Loucy (cell line): ENCODE results near the gene FAM131C.

Source experiments
- H2AFZ ChIP-seq: fragments of 200-600 bp; sonication (generic); 2 replicates; pipeline ENCODE4 v1.6.0; 2016; ENCODE audit warnings: antibody characterized with exemption, mild to moderate bottlenecking, low read length, moderate library complexity
- H3F3A ChIP-seq: fragments of 200-600 bp; 2 replicates; pipeline ENCODE4 v1.6.0; 2016; ENCODE audit warnings: antibody characterized with exemption, low read depth, mild to moderate bottlenecking
- H3K27me3 ChIP-seq: fragments of 200-600 bp; sonication (generic); 2 replicates; pipeline ENCODE4 v1.6.1; 2014; ENCODE audit warnings: low read length, mild to moderate bottlenecking; ENCODE audit not compliant: insufficient read depth, poor library complexity, severe bottlenecking
- H3K36me3 ChIP-seq: fragments of 200-600 bp; sonication (generic); 2 replicates; pipeline ENCODE4 v1.6.1; 2016; ENCODE audit warnings: low read length; ENCODE audit not compliant: insufficient read depth
- H3K4me1 ChIP-seq: fragments of 200-600 bp; sonication (generic); 2 replicates; pipeline ENCODE4 v1.5.1; 2014; ENCODE audit warnings: low read length, mild to moderate bottlenecking; ENCODE audit not compliant: insufficient read depth, poor library complexity, severe bottlenecking
- H3K4me2 ChIP-seq: fragments of 200-600 bp; sonication (generic); 2 replicates; pipeline ENCODE4 v1.6.0; 2014; ENCODE audit warnings: antibody characterized with exemption, low read length, low read depth, mild to moderate bottlenecking; ENCODE audit not compliant: poor library complexity, severe bottlenecking
- H3K4me3 ChIP-seq: fragments of 200-600 bp; sonication (generic); 2 replicates; pipeline ENCODE4 v1.5.1; 2014; ENCODE audit warnings: low read length, mild to moderate bottlenecking, mixed read lengths; ENCODE audit not compliant: poor library complexity, severe bottlenecking
- H3K79me2 ChIP-seq: fragments of 200-600 bp; sonication (generic); 2 replicates; pipeline ENCODE4 v1.6.1; 2014; ENCODE audit warnings: low read length; ENCODE audit not compliant: insufficient read depth
- H3K9ac ChIP-seq: fragments of 200-600 bp; sonication (generic); 2 replicates; pipeline ENCODE4 v1.6.0; 2014; ENCODE audit warnings: mild to moderate bottlenecking, low read depth, low read length, moderate library complexity; ENCODE audit not compliant: poor library complexity, severe bottlenecking
- H3K9me2 ChIP-seq: fragments of 200-600 bp; sonication (generic); replicated peaks from 2 replicates; pipeline ENCODE4 v1.6.1; 2016; ENCODE audit warnings: low read depth, low read length, mixed read lengths
- H3K9me3 ChIP-seq: fragments of 200-600 bp; sonication (generic); 2 replicates; pipeline ENCODE4 v1.6.1; 2014; ENCODE audit warnings: mild to moderate bottlenecking, antibody characterized with exemption, low read length, low read depth; ENCODE audit not compliant: insufficient read depth
- H4K20me1 ChIP-seq: fragments of 200-600 bp; sonication (generic); 2 replicates; pipeline ENCODE4 v1.6.0; 2014; ENCODE audit warnings: antibody characterized with exemption, low read length, mild to moderate bottlenecking; ENCODE audit not compliant: insufficient read depth, poor library complexity, severe bottlenecking
- CTCF ChIP-seq: fragments of 200-600 bp; sonication (generic); conservative IDR thresholded peaks from 2 replicates; pipeline ENCODE4 v1.5.1; 2014; ENCODE audit warnings: mild to moderate bottlenecking, antibody characterized with exemption, low read length
- EZH2phosphoT487 ChIP-seq: fragments of 200-600 bp; IDR thresholded peaks from 2 replicates; pipeline ENCODE4 v1.6.1; 2018; ENCODE audit warnings: antibody characterized with exemption, mild to moderate bottlenecking, moderate library complexity, borderline replicate concordance

Gene FAM131C

DNA sequence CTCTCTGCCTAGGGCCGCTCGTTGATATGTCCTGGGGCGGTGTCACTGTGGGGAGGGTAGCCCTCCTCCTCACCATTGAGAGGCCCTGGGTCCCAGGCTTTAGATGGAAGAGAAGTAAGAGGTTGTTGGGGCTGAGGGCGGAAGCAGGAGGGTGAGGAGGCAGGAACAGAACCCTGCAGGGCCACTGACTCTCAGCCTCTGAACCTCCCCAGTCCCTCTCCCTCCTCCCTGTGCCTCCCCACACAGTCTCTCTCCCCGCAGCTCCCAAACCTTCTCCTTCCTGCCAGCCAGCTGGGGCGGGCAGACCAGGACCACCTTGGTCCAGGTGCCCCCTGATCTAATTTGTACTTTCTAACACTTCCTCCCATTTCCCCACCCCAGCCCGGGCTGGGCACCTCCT is 14.3 kb upstream of the FAM131C start:
- Histone ChIP-seq H3K4me3 (no peak overlapping the region), H3K4me2 (no peak overlapping the region), H3K36me3 (no peaks in the 10 kb centered on the region), H2AFZ (no peak overlapping the region), H4K20me1 (no peaks in the 10 kb centered on the region), H3F3A (no peaks in the 10 kb centered on the region), H3K4me1 (no peaks in the 10 kb centered on the region), H3K9me3 (no peaks in the 10 kb centered on the region), H3K79me2 (no peaks in the 10 kb centered on the region), H3K9me2 (no peaks in the 10 kb centered on the region), H3K27me3 (no peaks in the 10 kb centered on the region), H3K9ac (no peak overlapping the region)
- TF ChIP-seq CTCF (no peak), EZH2phosphoT487 (no peak)

- no peak overlapping the region for H3K4me2 ChIP-seq
- no peaks in the 10 kb centered on the region for H3K36me3 ChIP-seq
- H2AFZ ChIP-seq: no peak overlapping the region
- no peaks in the 10 kb centered on the region for H3K79me2 ChIP-seq
- H4K20me1 ChIP-seq: no peaks in the 10 kb centered on the region
- no peak for TF ChIP-seq EZH2phosphoT487
- TF ChIP-seq CTCF: no peak
- no peak overlapping the region for H3K9ac ChIP-seq
- no peaks in the 10 kb centered on the region for H3K27me3 ChIP-seq
- no peaks in the 10 kb centered on the region for H3K4me1 ChIP-seq
- H3F3A ChIP-seq: no peaks in the 10 kb centered on the region
- H3K9me2 ChIP-seq: no peaks in the 10 kb centered on the region
- no peaks in the 10 kb centered on the region for H3K9me3 ChIP-seq
- no peak overlapping the region for H3K4me3 ChIP-seq
Observed at GRCh38 chr1:16085522-16085921, 12.1 kb upstream of the FAM131C start.

DNA sequence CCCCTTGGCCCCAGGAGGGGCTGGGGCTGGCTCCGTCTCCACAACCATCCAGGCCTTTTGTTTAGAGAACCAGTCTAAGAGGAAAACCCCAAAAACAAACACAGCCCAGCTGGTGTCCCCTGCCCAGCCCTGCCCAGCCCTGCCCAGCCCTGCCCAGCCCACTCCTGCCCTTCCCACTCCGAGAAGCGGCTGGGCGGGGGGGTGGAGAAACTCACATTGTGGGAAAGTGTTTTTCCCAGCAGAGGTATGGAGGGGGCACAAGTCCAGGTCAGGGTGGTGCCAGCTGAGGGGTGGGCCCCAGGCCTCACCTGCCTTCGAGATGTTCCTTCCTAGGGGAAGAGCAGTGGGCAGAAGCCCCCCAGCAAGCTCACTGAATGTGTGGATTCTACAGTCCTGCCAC is 10.0 kb upstream of the FAM131C start:
- no peaks in the 10 kb centered on the region for H4K20me1 ChIP-seq
- no peaks in the 10 kb centered on the region for H3K9me3 ChIP-seq
- no peaks in the 10 kb centered on the region for H3K36me3 ChIP-seq
- TF ChIP-seq EZH2phosphoT487 (no peak), CTCF (no peak)
- H3K79me2 ChIP-seq: no peaks in the 10 kb centered on the region
- H3K4me2 ChIP-seq: no peak overlapping the region
- H3F3A ChIP-seq: no peaks in the 10 kb centered on the region
- H3K27me3 ChIP-seq: no peaks in the 10 kb centered on the region
- peaks cover 5% of the 10 kb centered on the region for H3K4me1 ChIP-seq
- H3K4me3 ChIP-seq: no peak overlapping the region
- H2AFZ ChIP-seq: no peak overlapping the region
- H3K9ac ChIP-seq: no peak overlapping the region
- no peaks in the 10 kb centered on the region for H3K9me2 ChIP-seq
